ENCODE results near the gene COA6.

The COA6 gene

DNA sequence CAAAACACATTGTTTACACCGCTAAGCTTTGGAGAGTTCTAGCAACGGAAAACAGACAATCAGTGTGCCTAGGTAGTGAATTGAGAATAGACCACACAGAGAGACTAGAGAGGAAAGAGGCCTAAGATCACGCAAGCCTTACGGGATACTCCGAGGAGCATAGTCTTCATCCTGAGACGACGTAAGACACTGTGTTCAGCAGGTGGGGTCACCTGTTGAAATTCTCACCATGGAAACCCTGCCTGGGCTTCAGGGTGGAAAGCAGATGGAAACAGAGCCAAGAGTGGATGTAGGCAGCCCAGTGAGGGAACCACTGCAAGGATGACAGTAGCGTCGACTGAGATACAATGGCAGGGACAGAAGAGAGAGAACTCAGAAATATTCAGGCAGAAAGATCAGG is 40.2 kb downstream of the COA6 start:
- TF ChIP-seq, protein P1, sequence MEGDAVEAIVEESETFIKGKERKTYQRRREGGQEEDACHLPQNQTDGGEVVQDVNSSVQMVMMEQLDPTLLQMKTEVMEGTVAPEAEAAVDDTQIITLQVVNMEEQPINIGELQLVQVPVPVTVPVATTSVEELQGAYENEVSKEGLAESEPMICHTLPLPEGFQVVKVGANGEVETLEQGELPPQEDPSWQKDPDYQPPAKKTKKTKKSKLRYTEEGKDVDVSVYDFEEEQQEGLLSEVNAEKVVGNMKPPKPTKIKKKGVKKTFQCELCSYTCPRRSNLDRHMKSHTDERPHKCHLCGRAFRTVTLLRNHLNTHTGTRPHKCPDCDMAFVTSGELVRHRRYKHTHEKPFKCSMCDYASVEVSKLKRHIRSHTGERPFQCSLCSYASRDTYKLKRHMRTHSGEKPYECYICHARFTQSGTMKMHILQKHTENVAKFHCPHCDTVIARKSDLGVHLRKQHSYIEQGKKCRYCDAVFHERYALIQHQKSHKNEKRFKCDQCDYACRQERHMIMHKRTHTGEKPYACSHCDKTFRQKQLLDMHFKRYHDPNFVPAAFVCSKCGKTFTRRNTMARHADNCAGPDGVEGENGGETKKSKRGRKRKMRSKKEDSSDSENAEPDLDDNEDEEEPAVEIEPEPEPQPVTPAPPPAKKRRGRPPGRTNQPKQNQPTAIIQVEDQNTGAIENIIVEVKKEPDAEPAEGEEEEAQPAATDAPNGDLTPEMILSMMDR (conservative IDR thresholded peaks at IDR 0.05) = no peak
- no peak overlapping the region for H3K27ac ChIP-seq

DNA sequence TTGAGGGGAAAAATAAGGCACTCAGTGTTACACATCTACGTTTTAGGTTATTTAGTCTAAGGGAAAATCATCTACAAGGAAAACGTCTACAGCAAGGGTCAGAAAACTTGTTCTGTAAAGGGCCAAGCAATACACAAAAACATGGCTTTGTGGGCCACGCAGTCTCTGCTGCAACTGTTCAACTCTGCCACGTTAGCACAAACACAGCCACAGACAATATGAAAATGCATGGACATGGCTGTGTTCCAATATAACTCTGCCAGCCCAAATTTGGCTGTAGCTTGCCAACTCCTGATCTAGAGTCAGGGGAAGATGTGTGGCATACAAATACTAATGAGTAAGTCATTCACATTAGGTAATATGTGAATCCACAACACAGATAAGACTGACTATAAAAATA is 40.7 kb downstream of the COA6 start:
- TF ChIP-seq, protein P1 (conservative IDR thresholded peaks at IDR 0.05) = no peak
- no peak overlapping the region for H3K27ac ChIP-seq

DNA sequence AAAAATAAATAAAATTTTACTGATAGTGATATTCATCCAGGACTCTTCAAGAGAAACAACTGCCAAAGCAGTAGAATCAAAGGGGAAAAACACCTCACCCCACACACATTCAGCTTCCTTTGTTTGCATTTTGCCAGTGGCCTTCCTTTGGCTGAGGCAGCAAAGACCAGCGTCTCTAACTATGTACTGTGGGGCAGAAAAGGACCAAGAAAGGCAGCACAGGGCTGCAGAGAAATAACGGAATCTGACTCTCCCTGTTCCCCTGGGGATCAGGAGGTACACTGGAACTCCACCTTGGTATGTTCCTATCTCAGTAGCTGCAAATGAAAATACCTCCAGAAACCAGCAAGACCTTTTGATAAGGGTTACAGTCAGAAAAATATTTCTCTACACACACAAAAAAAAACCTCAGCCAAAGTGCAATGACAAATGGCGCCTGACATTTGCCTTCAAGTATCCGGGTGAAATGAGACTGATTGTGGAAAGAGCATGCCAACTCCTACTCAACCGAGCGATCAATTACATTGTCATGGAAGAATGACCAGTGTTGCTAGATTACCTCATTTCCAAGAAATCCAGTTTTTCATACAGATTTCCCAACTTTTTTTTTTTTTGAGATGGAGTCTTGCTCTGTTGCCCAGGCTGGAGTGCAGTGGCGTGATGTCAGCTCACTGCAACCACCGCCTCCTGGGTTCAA is 54.8 kb downstream of the COA6 start:
- no peak overlapping the region for H3K27ac ChIP-seq
- TF ChIP-seq, protein P1 (conservative IDR thresholded peaks at IDR 0.05) = no peak

DNA sequence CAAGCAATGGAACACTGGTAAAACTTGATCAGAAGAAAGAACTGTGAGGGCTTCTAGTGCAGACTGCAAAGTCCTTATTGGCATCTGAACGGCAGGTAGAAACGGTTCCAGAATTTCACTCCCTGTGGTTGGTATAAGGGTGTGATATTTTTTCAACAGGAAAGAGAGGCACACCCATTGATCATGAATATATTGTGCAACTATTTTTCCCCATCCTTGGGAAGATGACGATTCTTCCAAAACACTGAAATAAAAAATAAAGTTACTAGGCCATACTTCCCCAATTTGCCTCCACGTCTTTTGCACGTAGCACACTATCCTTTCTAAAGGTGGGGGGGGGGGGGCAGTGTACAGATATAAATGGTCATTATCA is 56.2 kb downstream of the COA6 start:
- TF ChIP-seq, protein P1 (conservative IDR thresholded peaks at IDR 0.05) = no peak
- no peak overlapping the region for H3K27ac ChIP-seq

DNA sequence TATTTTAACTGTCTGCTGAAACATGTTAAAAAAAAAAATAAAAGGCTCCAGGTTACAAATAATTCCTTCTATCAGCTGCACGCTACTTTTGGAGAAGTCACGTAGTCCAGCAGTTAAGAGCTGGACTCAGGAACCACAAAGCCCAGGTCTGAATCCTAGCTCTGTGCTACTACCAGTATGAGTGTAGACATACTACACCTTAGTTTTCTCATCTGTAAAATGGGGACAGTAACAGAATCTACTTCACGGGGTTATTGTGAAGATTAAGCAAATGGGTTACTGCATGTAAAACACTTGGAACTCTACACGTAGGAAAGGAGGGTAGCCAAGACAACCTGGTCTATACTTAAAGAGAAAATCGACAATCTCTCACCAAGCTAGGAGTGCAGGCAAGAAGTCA is 57.4 kb downstream of the COA6 start:
- no peak overlapping the region for H3K27ac ChIP-seq
- TF ChIP-seq, protein P1 (conservative IDR thresholded peaks at IDR 0.05) = no peak

DNA sequence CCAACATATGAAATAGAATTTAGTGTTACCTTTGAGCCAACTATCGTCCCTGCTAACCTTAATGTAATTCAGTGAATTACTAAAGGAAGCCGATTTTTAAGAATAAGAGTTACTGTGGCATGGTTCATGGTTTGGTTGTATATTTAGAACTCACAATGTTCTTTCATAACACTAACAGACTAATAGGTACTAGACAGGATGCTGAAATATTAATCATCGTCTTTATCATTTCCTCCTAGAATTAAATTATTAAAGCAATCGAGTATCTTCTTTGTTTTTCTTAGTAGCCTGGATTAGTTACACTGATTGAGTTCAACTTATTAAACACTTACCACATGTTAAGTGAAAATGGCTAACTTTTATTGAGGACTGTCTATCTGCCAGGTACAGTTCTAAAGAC is 58.0 kb downstream of the COA6 start:
- no peak overlapping the region for H3K27ac ChIP-seq
- TF ChIP-seq, protein P1 (conservative IDR thresholded peaks at IDR 0.05) = no peak

DNA sequence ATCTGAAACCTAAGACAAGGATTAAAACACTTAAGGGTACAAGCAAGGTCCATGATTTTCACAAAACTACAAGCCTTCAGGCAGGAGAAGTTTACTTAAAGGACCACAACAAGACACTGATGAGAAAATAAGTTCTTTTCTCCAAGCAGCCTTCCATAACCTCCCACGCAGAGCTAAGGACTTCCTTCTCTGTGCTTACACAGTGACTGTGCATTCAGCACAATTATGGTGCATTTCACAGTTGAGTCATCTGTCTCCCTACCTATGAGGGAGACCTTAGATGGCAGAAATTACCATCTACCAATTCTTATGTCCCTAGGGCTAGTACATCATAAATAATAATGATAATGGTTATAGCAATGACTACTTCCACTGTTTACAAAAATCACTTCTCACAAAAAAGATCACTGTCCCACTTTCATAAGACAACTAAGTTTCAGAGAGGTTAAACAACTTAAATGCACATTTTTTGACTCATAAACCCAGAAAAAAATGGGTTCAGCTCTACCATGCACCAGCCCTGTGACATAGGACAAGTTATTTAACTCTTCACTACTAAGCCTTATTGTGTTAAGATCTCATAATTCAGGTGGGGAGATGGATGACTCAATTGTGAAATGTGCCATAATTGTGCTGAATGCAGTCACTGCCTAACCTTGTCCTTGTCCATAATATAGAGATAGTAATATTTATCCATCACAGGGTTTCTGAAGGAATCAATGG is 60.5 kb downstream of the COA6 start:
- H3K27ac ChIP-seq = no peak overlapping the region
- TF ChIP-seq, protein P1 (conservative IDR thresholded peaks at IDR 0.05) = no peak
